Urinary bladder (tissue), 4 donors: Measurements from ENCODE around the gene ETV6. TPM values are rescaled to one million over a fixed set of nuclear protein-coding genes. Genes with fewer than 3 reads are reported as not detected.

Source experiments
- DNase-seq: peaks from one replicate; pipeline ENCODE4 v3.0.0-alpha.2; 2015; ENCODE audit errors: extremely low spot score
- H3K27ac ChIP-seq: one replicate; pipeline ENCODE4 v1.5.1; 2013; ENCODE audit warnings: low read depth, mild to moderate bottlenecking, moderate library complexity
- H3K36me3 ChIP-seq: one replicate; pipeline ENCODE4 v1.6.1; 2013; ENCODE audit warnings: mild to moderate bottlenecking, moderate library complexity; ENCODE audit not compliant: insufficient read depth
- H3K4me1 ChIP-seq: one replicate; pipeline ENCODE4 v1.6.1; 2013; ENCODE audit warnings: mild to moderate bottlenecking, moderate library complexity; ENCODE audit not compliant: insufficient read depth
- H3K4me3 ChIP-seq: one replicate; pipeline ENCODE4 v1.5.1; 2013; ENCODE audit warnings: low read depth, low read length
- WGBS: extraction: QIAGEN DNeasy Blood & Tissue Kit; methylation state at CpG from one replicate; pipeline ENCODE4 v1.1.7; 2013; 5-methylcytosine and 5-hydroxymethylcytosine counted together
- polyA plus RNA-seq: library from polyadenylated mRNA; stranded (reverse); fragments of 200-250 nt; gene quantifications from one replicate; pipeline ENCODE4 v1.2.3, GENCODE V29; 2013
- total RNA-seq: library from RNA; depleted of rRNA; stranded (reverse); fragments of >200 nt; gene quantifications from one replicate; pipeline ENCODE4 v1.2.3, GENCODE V29; 2014
- donor health status: healthy with polysubstance abuse.
- donor health status: healthy.

ETV6 gene
- total and polyA plus RNA-seq, 2 donors = 11.8 to 12.7 TPM

GRCh38 chr12:11777962-11778361 lies 128.5 kb downstream of the ETV6 start:
- H3K27ac ChIP-seq = no peak overlapping the region
- no peak for DNase-seq
- 76% methylated on average over 12 of the region's 12 CpGs for WGBS
- H3K4me3 ChIP-seq = no peak overlapping the region
- H3K4me1 ChIP-seq = no peaks in the 10 kb centered on the region
- H3K36me3 ChIP-seq = no peaks in the 10 kb centered on the region

- Histone ChIP-seq H3K4me3 (no peak overlapping the region), H3K27ac (no peak overlapping the region), H3K4me1 (no peaks in the 10 kb centered on the region), H3K36me3 (no peaks in the 10 kb centered on the region)
- 44% methylated on average over 12 of the region's 12 CpGs for WGBS
- no peak for DNase-seq
Measured at GRCh38 chr12:11778713-11779685, 129.5 kb downstream of the ETV6 start.

GRCh38 chr12:11780521-11781101 lies 131.1 kb downstream of the ETV6 start:
- no peaks in the 10 kb centered on the region for H3K4me1 ChIP-seq
- 71% methylated on average over 6 of the region's 6 CpGs for WGBS
- no peaks in the 10 kb centered on the region for H3K36me3 ChIP-seq
- H3K4me3 ChIP-seq = no peak overlapping the region
- no peak overlapping the region for H3K27ac ChIP-seq
- DNase-seq = no peak

GRCh38 chr12:11782914-11783420 lies 133.5 kb downstream of the ETV6 start:
- no peak overlapping the region for H3K4me3 ChIP-seq
- H3K27ac ChIP-seq = no peak overlapping the region
- no peaks in the 10 kb centered on the region for H3K4me1 ChIP-seq
- no peaks in the 10 kb centered on the region for H3K36me3 ChIP-seq
- 91% methylated on average over 3 of the region's 3 CpGs for WGBS
- no peak for DNase-seq

GRCh38 chr12:11785712-11786111 lies 136.2 kb downstream of the ETV6 start:
- WGBS = 68% methylated on average over 5 of the region's 5 CpGs
- Histone ChIP-seq H3K36me3 (no peaks in the 10 kb centered on the region), H3K4me3 (no peak overlapping the region), H3K4me1 (no peaks in the 10 kb centered on the region), H3K27ac (no peak overlapping the region)
- DNase-seq = no peak

GRCh38 chr12:11786638-11787365 lies 137.3 kb downstream of the ETV6 start:
- H3K27ac ChIP-seq = no peak overlapping the region
- H3K4me1 ChIP-seq = no peaks in the 10 kb centered on the region
- no peak for DNase-seq
- 78% methylated on average over 5 of the region's 5 CpGs for WGBS
- H3K36me3 ChIP-seq = no peaks in the 10 kb centered on the region
- no peak overlapping the region for H3K4me3 ChIP-seq

GRCh38 chr12:11787437-11787836 lies 138.0 kb downstream of the ETV6 start:
- 99% methylated on average over 1 of the region's 1 CpG for WGBS
- no peak overlapping the region for H3K27ac ChIP-seq

GRCh38 chr12:11787933-11788849 lies 138.7 kb downstream of the ETV6 start:
- DNase-seq = no peak
- WGBS = 77% methylated on average over 6 of the region's 6 CpGs
- no peak overlapping the region for H3K27ac ChIP-seq
- no peaks in the 10 kb centered on the region for H3K36me3 ChIP-seq
- H3K4me1 ChIP-seq = no peaks in the 10 kb centered on the region
- H3K4me3 ChIP-seq = no peak overlapping the region

More at GRCh38 chr12:11787437-11787836, 138.0 kb downstream of the ETV6 start:
- Histone ChIP-seq H3K4me1 (no peaks in the 10 kb centered on the region), H3K36me3 (no peaks in the 10 kb centered on the region), H3K4me3 (no peak overlapping the region)
- no peak for DNase-seq

GRCh38 chr12:11793921-11794710 lies 144.6 kb downstream of the ETV6 start:
- DNase-seq = no peak

GRCh38 chr12:11794751-11795150 lies 145.3 kb downstream of the ETV6 start:
- WGBS = 74% methylated on average over 4 of the region's 4 CpGs
- Histone ChIP-seq H3K4me3 (no peak overlapping the region), H3K4me1 (peaks cover 3% of the 10 kb centered on the region)

More at GRCh38 chr12:11793921-11794710, 144.6 kb downstream of the ETV6 start:
- Histone ChIP-seq H3K36me3 (no peaks in the 10 kb centered on the region), H3K4me1 (peaks cover 3% of the 10 kb centered on the region), H3K27ac (no peak overlapping the region), H3K4me3 (no peak overlapping the region)
- 31% methylated on average over 14 of the region's 14 CpGs for WGBS

GRCh38 chr12:11795192-11795912 lies 145.9 kb downstream of the ETV6 start:
- DNase-seq = no peak
- H3K4me1 ChIP-seq = peaks cover 3% of the 10 kb centered on the region
- 69% methylated on average over 8 of the region's 8 CpGs for whole genome bisulfite sequencing
- H3K36me3 ChIP-seq = no peaks in the 10 kb centered on the region
- no peak overlapping the region for H3K4me3 ChIP-seq
- peak overlapping the region; percentile 39 for H3K27ac ChIP-seq

More at GRCh38 chr12:11794751-11795150, 145.3 kb downstream of the ETV6 start:
- Histone ChIP-seq H3K27ac (no peak overlapping the region), H3K36me3 (no peaks in the 10 kb centered on the region)
- no peak for DNase-seq
